ENCODE results near the gene PRRG1.
"Not testable (repeated sequence)": the region's sequence is repeated elsewhere in the genome, so short reads cannot be mapped to it uniquely, and the experiment has no call there.

Gene PRRG1

DNA sequence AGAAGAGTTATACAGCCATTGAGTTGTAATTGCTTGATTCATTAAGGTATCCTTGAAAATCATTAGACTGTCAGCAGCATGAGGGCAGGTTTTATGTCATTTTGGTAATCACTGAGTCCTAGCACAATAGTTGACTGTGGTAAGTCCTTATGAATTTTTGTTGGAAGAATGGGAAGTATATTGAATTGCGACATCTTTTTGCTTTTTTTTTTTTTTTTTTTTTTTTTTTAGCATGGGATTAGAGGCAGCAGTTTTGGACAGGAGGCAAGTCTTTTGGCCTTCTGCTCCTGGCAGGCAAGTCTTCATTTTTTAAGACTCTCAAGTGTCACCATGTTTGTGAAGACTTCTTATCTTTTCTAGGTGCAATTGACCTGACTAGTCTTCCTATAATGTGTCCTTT, 29.7 kb downstream of the PRRG1 start:
- no peak for DNase-seq

GRCh38 chrX:37380256-37380655, 31.1 kb downstream of the PRRG1 start:
- DNase-seq: no peak

GRCh38 chrX:37380924-37381323, 31.8 kb downstream of the PRRG1 start:
- DNase-seq: no peak

- no peak for DNase-seq
Observed at GRCh38 chrX:37383313-37383712, 34.1 kb downstream of the PRRG1 start.

GRCh38 chrX:37388413-37388812, 39.2 kb downstream of the PRRG1 start:
- no peak for DNase-seq

GRCh38 chrX:37405956-37406355, 56.8 kb downstream of the PRRG1 start:
- no peak for DNase-seq

DNA sequence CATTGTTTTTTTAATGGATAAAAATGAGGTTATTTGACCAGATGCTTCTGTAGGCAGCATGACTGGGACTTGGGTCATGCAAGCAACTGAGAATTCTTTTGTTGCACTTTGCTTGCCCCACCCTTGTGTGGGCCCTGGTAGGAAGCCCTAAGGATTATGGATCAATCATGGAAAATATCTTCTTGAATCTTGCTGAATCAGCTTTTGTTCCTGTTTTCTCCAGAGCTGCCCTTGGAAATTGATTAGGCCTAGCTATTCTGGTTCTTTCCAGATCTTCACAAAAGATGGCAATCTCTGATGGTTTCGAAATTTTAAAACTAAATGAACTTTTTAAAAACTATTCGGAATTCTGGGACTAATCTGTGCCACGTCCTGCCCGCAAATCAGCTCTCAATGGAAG, 58.6 kb downstream of the PRRG1 start:
- no peak for DNase-seq

DNA sequence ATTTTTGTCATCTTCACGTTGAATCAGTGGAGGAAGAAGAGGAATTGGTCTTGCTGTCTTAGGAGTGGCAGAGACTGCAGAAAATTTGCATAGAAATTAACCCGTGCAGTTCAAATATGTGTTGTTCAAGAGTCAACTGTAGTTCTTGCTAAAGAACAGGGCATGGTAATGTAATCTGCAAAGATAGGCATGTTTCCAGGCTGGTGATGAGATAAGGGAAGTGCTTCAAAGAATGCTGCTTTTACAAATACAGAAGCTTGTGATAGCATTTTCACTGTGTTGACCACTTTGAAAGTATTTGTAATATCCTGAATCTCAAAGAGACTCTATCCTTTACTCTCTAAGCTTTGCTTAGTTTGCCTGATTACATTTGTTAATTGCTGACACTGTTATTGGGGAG, 60.1 kb downstream of the PRRG1 start:
- DNase-seq: peak in 2 of 4 experiments; percentile 7 to 9

DNA sequence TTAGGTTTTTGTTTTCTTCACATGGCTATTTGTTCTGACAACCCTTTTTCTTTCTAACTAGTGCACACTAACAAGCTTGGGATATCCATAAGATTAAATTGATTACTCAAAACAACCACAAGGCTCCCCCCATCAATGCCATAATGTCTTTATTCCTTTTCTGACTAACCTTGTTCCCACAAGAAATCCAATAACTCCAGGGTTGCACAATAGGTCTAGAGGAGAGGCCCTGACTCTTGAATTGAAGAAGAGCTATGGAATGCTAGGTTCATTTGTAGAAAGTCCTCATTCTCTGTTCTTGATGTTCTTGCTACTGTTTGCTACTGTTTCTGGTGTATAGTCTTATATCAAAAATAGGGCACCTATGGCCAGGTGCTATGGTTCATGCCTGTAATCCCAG, 71.0 kb downstream of the PRRG1 start:
- DNase-seq: no peak

GRCh38 chrX:37420756-37421155, 71.6 kb downstream of the PRRG1 start:
- DNase-seq: no peak

DNA sequence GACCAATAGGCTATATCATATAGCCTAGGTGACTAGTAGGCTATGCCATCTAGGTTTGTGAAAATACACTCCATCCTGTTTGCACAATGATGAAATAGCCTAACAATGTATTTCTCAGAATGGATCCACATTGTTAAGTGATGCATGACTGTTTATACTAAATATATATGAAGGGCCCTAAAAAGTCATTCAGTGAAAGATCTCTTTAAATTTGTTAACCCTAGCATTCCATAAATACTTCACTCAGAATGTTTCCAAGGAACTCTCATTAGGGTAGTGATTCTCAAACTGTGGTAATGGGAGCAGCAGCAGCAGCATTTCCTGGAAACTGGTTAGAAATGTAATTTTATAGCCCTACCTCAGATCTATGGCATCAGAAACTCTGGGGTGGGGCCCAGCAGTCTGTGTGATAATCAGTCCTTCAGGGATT, 74.9 kb downstream of the PRRG1 start:
- DNase-seq: no peak

DNA sequence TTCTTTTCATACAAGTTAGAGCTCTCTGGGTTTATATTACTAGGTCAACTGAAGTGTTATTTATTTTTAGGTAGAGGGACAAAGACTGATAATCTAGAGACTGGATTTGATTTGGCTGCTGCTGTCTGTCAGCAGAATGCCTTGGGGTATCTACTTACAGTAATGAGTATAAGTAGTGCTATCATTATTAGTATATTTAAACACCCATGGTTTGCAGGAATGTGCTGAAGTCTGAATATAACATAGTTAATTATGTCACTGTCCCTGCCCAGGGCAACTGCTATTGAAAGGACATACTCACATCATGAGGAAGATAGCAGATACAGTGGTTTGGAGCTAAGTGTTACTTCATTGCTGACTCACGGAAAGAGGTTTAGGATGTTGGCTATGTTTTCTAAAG, 76.2 kb downstream of the PRRG1 start:
- DNase-seq: no peak

DNA sequence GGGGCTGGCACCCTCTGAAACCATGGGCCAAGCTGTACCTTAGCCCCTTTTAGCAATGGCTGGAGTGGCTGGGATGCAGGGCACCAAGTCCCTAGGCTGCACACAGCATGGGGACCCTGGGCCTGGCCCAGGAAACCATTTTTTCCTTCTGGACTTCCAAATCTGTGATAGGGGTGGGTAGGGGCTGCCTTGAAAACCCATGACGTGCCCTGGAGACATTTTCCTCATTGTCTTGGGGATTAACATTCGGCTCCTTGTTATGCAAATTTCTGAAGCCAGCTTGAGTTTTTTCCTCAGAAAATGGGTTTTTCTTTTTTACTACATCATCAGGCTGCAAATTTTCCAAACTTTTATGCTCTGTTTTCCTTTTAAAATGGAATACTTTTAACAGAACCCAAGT, 79.8 kb downstream of the PRRG1 start:
- not testable (repeated sequence) for DNase-seq

- no peak for DNase-seq
Observed at GRCh38 chrX:37434362-37434761, 85.2 kb downstream of the PRRG1 start.

GRCh38 chrX:37437160-37437559, 88.0 kb downstream of the PRRG1 start:
- no peak for DNase-seq

- DNase-seq: no peak
Observed at GRCh38 chrX:37441377-37441776, 92.2 kb downstream of the PRRG1 start.

DNA sequence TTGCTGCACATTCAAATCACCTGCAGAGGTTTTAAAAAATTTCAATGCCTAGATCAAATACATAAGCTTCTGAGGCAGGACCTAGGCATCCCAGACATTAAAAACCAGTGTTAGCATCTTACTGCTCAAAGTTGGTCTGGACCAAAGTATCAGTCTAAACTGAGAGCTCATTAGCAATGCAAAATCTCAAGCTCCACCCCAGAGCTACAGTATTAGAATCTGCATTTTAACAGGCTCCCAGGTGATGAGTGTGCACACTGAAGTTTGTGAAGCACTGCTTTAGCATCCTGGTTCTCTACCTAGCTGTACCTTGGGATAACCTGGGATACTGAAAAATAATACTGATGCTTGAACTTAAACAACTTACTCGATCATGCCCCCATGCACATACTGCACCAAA, 96.0 kb downstream of the PRRG1 start:
- DNase-seq: no peak

DNA sequence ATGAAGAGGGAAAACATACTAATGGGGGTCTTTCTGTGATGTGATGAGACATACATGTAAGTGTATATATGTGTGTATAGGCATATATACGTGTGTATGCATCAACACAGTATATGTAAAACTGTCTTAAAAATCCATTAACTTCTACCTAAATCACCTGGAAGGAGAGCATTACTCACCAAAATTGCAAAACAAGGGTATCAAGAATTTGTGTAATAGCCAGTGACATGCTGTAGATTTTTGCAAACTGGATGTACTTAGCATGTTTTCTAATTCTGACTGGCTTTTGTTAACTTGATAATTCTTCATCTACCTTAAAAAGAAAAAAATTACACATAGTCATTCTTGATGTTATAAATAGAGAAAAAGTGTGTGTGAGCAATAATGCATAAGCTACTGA, 104.7 kb downstream of the PRRG1 start:
- no peak for DNase-seq

DNA sequence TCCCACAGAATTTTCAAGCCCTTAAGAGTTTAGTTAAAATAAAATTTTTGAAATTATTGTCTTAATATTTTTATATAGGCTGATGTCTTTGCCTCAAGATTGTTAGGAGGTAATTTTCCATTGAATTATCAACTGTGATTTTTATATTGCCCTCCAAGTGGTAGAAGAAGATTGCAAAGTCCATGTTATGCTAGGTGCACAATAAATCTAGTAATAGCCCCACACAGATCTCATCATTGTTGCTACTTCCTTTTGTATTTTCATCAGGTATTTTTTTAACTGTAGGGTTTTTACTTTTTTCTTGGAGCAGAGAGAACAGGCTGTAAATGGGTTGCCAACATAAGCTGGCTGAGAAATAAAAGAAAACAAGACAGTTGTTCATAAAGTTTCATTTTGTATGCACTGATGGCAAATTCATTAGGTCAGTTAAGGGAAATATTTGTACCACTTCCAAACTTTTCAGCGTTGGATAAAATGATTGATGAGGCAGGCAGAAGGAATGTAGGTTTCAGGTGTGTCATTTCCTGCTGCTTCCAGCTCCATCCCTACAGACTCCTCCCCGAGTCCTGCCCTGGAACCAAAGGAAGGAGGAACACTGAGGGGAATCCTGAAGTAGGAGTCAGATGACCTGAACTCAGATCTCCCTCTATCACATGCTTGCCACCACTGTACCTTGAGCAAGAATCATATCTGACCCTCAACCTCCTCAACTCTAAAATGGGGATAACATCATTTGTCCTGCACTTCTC, 105.5 kb downstream of the PRRG1 start:
- DNase-seq: no peak

DNA sequence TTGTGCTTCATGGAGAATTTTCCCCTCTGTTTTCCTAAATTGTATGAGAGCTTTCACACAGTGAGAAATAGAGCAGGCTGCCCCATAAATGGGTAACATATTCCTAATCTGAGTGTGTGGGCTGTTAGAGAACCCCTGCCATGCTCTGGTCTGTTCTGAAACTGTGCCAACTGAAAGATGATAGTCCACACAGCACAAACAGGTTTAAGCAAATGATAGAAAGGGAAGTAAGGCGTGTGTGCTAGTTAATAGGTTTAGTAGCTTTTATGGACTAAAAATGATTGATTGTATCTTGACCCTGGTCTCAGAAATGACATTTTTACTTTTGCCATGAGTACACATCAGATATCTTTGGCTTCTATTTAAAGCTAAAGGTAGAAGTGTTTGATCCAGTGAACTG, 106.2 kb downstream of the PRRG1 start:
- DNase-seq: no peak

DNA sequence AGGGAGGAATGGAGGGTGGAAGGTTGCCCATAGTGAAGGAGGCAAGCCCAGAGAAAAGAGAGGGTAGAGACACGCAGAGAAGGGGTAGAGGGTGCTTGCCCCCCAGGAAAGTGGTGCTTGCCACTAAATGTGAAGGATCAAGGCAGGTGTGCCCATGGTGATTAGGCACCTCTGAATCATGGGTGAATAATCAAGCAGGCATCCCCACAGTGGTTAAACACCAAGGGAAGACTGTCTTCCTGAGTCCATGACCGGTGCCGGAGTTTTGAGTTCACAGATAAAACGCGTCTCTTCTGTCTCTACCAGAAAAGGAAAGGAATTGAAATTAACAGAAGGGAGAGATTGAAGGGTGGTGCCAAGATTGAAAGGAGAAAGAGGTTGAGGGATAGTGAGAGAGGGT, 111.1 kb downstream of the PRRG1 start:
- not testable (repeated sequence) for DNase-seq

- DNase-seq: no peak
Observed at GRCh38 chrX:37462346-37462745, 113.2 kb downstream of the PRRG1 start.

DNA sequence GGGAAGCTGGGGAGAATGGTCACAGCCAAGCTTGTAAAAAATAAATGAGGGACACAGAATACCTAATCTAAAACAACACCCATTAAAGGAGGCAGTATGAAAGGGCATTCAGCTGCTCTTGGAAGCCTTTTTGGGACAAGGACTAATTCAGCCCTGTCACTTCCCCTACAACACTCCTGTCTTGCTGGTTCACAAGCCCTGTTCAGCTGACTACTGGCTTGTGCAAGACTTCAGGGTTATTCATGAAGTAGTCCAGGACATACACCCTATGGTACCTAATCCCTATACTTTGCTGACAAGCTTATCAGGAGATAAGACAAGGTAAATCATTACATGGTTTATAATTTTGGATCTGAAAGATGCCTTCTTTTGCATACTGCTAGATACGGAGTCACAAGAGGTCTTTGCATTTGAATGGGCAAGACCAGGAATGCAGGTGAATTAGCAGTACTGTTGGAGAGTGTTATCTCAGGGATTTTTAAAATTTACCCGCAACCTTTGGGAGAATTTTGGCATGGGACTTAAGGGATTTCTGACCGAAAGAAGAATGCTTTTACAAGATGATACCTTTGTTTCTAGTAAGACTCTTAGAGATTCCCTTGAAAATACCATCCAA, 119.1 kb downstream of the PRRG1 start:
- no peak for DNase-seq

DNA sequence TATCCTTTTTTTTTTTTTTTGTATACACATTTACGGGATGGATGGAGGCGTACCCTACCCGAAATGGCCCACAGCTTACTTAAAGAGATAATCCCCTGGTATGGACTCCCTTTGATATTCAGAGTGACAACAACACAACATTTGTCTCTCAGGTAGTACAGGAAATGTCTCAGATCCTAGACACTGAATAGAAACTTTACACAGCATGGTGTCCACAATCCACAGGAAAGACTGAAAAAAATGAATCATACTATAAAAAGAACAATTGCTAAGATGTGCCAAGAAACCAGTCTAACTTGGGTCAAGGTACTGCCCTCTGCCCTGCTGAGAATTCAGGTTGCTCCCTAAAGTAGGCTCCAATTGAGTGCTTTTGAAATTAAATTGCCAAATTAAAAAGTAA, 121.5 kb downstream of the PRRG1 start:
- DNase-seq: no peak

- DNase-seq: no peak
Observed at GRCh38 chrX:37472836-37473235, 123.7 kb downstream of the PRRG1 start.
